ENCODE results near the gene PGM1.

Gene PGM1

DNA sequence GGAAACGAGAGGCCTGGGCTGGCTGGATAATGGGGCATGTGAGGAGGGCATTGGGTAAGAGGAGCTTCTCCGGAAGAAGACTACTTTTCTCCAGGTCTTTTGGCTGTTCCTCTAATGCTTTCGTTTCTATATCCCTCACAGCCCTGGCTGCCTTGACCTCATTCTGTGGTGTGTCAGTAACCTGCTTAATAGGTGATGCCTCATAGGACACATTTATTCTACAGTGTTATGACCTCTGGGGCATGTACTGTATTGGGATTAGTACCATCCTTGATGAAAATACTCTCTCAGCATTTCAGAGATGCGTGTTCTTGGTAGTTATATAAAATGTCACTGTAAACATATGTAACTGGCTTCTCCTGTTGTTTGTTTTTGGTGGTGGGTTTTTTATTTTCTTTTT is 40.1 kb downstream of the PGM1 start:
- DNase-seq (ENCODE audit: low read depth in 2 of 2), result no peak

DNA sequence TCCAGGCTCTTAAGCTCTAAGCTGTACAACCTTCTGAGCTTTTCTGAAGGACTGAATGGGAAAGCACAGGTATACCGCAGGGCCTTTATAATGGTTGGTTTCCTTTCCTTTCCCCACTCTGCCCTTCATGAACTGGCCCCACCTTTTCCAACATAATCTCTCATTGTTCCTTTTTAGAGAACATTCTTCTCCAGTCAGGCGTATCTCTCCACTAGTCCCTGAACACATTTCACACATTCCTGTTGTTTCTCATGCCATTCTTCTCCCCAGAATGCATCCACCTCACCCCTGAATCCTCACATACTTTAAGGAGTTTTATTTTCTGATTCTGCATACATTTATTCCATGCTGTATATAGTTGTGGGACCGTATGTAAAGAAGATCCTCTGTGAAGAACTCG is 41.3 kb downstream of the PGM1 start:
- no peak for DNase-seq (ENCODE audit: low read depth in 2 of 2)

DNA sequence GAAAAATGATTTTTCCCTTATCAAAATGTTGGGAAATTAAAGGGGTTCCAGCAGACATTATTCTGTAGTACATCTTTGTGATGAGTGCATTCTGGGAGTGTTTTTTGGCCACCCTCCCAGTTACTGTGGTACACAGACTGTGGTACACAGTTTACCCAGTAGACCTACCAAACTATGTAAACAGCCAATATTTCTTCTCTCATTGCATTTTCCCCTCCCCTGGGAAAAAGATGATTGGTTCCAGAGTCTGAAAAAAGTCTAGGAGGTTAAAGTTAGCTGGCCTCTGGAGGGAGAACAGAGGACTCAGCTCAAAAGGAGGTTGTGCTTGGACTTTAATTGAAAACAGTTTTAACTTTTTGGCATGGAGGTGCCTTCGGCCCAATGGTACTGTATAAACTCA is 42.5 kb downstream of the PGM1 start:
- DNase-seq (ENCODE audit: low read depth in 2 of 2), result no peak

DNA sequence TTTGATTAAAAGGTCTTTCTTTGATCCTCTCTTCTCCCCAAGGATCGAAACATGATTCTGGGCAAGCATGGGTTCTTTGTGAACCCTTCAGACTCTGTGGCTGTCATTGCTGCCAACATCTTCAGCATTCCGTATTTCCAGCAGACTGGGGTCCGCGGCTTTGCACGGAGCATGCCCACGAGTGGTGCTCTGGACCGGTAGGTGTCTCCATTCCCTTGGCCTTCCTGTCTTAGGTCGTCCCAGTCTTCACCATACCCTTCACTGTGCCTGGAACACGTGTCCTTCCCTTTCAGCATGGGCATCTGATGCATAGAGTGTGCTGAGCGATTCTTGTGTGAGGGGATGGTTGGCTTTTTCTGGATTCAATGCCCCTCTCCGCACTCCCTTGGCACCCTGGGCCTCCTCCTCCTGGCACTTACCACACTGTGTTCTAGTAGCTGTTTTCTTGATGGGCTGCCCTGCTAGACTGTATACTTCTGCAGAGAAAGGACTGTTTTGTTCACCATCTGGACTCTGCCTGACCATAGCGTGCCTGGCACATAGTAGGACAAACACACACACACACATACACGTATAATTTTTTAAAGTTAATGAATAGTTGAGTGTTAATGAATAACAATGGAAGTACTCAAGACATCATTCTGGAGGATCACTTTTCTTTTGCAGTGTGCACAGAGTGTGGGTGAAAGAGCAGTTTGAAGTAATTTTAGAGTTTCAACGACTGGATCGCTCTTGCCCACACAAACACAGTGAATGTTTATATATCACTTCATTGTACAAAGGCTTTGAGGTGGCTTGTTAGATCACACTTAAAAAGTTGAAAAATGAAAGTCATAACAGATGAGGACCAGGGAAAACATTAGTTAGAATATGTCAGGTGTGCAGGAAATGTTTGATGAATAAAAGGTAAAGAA is 43.2 kb downstream of the PGM1 start:
- no peak for DNase-seq (ENCODE audit: low read depth in 2 of 2)

DNA sequence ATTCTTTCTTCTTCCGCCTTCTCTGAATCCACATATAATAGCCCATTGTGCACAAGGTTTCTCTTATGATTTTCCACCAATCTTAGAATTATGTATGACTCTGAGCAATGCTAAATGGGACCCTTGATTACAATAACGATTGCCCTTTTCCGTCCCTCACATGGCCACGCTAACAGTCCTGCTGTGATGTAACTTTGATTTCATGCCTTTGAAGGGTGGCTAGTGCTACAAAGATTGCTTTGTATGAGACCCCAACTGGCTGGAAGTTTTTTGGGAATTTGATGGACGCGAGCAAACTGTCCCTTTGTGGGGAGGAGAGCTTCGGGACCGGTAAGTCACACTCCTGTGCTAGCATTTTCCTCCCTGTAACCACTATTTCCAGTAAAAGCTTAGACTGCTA is 45.3 kb downstream of the PGM1 start:
- DNase-seq (ENCODE audit: low read depth in 2 of 2), result no peak

DNA sequence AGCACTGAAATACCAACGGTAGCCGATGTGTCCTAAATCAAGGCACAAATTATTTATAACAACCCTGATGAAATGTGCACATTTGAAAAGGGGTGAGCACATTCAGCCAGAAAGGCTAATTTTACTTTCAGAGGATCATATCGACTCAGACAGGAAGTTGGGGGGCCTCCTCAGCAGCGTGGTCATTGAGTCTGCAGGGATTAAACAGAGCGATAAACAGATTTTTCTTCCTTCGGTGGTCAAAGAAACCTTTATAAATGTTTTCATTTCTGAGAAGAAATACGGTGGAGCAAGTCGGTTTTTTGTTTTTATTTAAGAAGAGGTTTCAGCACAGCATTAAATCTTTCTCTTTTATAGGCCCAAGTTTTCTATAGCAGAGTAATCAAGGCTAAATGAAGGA is 45.7 kb downstream of the PGM1 start:
- no peak for DNase-seq (ENCODE audit: low read depth in 2 of 2)

DNA sequence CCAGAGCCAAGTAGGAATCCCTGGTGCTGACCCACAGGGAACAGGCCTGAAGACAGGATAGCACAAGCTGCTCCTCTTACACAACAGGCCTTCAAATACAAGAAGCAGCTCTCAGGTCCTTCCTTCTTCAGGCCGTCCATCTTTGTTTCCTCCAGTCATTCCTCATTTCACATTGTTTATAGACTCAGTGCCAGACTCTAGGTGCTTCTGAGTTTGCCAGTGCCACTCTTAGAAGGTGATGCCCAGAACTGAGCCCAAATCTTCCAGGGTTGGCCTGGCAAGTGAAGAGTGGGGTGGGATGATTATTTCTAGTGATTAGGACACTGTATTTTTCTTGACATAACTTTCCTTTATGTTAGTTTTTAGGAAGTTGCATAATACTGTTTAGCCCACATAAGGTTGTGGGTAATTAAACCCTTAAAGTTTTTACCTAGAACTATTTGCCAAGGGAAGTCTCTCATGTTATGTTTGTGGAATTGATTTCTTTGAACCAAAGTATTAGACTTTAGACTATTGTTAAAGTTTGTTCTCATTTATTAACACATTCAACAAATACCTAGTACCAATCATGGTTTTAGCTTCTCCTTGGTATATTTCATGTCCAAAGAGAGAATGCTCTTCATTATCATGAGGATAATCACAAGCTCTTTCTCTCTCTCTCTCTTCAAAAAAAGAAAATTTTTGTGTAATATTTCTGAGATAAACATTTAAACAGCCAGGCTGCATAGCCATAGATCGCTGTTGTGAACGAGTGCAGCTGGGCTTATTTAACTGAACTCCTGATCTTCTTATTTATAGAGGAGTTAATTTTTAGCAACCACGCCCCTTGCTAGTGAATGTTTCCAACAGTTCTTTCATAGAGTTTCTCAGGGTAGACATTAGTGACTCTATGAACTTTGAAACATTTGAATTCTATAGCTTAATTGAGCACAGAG is 47.7 kb downstream of the PGM1 start:
- DNase-seq (ENCODE audit: low read depth in 2 of 2), result no peak

DNA sequence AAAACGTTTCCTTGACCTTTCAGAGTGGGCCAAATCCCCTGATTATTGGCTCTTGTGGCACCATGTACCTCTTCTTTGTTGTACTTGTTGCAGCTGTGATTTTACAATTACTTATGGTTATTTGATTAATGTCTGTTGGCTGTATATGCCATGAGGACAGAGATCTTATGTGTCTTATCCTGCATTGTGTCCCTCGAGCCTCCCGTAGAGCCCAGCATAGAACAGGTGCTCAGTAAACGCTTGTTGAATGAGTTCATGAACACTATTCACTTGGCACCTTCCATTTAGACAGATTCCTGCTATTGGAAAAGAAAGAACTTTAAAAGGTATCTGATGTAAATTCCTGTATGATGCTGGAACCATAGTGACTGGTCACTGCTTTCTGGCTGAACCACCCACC is 48.4 kb downstream of the PGM1 start:
- DNase-seq (ENCODE audit: low read depth in 2 of 2), result no peak

DNA sequence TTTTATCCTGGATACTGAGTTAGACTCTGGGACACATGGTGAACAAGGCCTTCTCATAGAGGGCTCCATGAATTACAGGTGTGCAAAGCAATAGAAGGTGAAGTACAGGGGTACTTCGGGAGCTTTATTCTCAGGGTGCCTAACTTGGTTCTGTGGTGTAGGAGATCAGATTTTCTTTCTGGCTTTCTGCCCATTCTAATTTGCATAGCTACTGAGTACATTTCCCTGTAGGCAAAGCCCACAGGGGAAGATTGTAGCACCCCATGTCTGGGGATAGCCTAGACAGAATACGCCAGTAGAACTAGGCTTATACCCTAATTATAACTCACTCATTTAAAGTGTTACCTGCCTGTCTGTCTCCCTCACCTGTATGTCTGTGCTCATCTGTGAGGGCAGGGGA is 49.7 kb downstream of the PGM1 start:
- DNase-seq (ENCODE audit: low read depth in 2 of 2), result no peak

DNA sequence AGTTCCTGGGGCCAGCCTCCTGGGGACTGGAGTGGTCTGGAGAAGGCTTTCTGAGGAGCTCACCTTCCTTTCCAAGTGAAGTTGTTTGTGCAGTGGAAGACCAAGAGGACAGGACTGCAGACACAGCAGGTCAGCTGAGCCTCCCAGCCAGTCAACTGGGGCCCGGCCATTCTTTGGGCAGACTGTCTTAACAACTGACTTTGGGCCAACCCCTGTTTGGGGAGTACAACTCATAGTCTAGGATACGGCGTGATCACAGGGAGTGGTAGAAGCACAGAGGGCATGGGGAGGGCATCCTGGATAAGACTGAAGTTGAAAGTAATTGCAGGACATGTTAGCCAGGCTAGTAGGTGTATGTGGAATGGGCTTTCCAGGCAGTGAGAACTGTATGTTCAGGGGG is 50.3 kb downstream of the PGM1 start:
- no peak for DNase-seq (ENCODE audit: low read depth in 2 of 2)

DNA sequence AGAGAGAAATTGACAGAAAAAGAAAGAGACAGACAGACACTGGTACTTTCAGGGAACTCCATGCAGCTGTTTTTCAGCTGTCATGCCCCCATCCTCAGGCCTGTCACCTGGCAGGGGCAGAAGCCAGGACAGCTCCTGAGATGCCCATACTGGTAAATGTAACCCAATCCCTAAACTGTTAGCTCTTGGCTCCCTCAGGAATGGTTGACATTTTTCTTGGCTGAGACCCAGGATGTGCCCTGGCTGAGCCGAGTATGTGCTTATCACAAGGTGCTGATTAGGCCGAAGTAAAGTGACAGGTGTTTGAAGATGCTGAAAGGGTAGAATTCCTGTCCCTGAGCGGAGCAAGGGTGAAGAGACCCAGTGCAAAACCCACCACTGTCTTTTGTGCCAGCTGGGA is 50.7 kb downstream of the PGM1 start:
- no peak for DNase-seq (ENCODE audit: low read depth in 2 of 2)

DNA sequence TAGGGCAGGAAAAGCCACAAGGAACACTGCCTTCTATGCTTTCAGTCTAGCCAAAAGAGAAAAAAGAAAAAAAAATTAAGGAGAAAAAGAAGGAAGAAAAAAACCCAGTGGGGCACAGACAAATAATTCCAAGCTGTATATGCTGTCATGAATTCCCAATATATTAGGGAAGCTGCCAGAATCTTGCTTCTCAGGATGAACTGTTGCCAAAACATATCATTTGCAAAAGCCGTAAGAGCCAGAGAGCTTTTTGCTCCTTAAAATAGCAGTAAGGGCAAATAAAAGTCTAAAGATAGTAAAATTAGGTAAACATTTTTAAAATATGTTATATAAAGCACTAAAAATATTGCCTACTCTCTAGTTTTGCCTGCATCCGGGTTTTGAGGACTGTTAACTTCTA is 52.1 kb downstream of the PGM1 start:
- no peak for DNase-seq (ENCODE audit: low read depth in 2 of 2)

DNA sequence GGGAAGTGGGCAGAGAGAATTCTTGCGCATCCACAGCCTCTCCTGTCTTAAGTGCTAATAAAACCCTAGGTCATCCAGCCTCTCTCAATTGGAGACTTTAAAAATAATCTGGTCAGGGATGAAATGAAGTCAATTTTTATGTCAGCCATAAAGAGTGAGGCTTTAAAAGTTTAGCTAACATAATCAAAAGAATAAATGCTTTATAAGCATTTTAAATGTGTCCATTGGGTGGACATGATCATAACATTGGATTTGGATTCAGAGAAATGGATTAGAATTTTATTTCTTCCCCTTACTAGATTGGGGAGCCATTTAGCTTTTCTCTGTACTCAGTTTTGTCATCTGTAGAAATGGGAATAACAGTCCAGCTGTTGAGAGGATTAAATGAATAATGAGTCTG is 55.5 kb downstream of the PGM1 start:
- no peak for DNase-seq (ENCODE audit: low read depth in 2 of 2)

DNA sequence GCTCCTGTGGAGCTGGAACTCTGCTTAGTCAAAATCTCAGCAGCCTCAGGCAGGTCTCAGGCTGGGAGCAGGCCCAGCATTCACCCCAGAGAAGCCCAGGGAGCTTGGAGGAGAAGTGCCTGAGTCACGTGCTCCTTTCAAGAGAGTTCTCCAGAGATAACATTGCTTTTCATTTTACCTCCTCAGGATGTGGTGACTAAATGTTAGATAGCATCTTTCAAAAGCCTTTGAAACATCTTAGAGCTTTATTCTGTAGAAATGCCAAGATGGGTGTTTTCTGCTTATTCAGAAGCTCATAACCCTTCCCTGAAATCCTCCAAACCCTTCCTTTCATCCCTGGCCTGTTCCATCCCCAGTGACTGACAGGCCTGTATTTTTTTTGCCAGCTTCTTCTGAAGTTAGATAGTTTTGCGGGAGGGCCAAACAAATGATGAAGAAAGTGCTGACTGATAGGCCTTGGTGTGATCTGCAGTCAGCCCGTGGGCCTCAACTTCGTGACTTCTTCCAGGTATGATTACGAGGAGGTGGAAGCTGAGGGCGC is 58.0 kb downstream of the PGM1 start:
- DNase-seq (ENCODE audit: low read depth in 2 of 2), result peak; percentile 12 to 19

DNA sequence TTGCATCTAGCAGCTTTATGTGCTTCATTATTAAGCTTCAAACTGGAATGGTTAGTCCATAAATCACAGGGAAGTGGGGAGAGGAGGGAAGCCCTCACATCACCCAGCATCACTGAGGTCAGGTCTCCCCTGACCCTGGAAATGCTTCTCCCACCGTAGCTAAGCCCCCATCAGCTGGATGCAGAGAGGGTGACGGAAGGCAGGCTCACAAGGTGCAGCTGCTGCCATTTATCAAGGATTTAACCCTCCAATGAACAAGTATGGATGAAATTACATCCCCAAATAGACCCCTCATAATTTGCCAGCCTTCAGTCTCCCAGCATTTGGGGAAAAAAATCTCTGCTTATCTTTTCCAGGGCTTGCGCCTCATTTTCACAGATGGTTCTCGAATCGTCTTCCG is 60.8 kb downstream of the PGM1 start:
- no peak for DNase-seq (ENCODE audit: low read depth in 2 of 2)

DNA sequence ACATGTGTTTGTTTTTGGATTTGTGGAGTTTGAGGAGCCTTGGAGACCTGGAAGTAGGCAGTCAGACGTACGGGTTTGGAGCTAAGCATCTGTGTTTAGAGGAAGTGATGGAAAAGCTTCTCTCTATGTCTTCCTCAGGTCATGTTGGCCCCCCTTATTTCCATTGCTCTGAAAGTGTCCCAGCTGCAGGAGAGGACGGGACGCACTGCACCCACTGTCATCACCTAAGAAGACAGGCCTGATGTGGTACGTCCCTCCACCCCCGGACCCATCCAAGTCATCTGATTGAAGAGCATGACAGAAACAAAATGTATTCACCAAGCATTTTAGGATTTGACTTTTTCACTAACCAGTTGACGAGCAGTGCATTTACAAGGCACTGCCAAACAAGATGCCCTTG is 66.2 kb downstream of the PGM1 start:
- no peak for DNase-seq (ENCODE audit: low read depth in 2 of 2)

DNA sequence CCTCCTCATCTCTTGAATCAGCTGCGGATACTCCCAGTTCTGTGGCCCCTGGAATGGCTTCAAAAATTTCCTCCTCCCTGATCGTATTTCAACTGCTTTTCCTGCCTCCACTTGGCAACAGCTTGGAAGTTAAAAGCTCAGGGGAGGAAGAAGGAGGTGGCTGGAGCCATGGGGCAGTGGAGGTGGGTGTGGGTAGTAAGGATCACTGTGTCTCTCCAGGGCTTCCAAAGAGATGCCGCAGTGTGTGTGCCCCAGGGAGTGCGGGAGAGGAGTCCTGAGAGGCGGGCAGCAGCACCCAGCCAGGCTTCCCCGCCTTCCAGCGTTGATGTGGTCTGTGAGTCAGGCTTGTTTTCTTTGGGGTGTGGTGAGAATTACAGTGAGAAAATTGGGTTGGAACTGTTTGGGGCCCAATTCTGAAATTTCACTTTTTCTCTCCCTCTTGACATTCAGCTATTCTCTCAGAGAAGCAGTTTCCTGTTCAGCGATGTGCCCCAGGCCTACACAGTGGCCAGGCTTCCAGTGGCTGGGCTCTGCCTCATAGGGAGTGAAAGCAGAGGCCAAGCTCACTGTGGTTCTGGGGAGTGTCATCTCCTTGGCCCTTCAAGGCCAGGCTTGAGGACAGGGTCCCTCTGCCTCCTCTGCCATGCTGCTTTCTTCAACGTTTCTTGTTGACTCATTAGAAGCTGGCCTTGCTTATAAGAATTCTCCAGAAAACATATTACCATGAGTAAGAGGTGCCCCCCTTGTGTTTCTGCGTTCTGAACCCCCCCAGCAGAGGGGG is 69.0 kb downstream of the PGM1 start:
- no peak for DNase-seq (ENCODE audit: low read depth in 2 of 2)

DNA sequence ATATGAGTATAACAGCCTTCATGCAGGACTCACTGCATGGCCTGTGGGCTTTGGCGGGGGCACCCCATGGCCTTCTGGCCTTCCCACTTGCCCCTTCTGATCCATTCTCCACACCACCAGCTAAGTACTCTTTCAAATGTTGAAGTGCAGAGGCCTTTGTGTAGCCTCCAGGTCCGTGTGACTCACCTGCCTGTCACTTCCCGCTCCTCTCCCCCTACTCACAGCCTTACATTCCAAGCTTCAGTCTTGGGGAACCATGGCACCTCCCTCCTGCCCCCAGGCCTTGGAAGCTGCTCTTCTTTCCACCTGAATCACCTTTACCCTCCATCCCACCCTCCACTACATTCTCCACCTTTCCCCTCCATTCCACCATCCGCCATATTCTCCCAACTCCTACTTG is 69.6 kb downstream of the PGM1 start:
- DNase-seq (ENCODE audit: low read depth in 2 of 2), result no peak

DNA sequence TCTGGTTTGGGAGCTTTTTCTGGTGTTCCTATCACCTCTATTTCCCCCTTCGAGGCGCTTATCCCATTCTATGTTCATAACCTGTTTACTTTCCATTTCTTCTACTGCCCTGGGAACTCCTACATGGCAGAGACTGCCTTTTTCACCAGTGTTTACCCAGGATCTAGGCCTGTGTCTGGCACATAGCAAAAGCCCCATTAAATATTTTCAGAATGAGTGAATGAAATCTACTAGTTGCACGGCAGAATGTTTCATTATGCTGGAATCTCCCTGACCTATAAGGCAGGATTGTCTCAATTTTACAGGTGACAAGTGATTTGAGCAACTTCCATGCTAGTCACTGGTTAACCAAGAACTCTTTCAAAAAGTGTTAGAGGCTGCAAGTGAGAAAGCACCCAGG is 70.1 kb downstream of the PGM1 start:
- no peak for DNase-seq (ENCODE audit: low read depth in 2 of 2)

DNA sequence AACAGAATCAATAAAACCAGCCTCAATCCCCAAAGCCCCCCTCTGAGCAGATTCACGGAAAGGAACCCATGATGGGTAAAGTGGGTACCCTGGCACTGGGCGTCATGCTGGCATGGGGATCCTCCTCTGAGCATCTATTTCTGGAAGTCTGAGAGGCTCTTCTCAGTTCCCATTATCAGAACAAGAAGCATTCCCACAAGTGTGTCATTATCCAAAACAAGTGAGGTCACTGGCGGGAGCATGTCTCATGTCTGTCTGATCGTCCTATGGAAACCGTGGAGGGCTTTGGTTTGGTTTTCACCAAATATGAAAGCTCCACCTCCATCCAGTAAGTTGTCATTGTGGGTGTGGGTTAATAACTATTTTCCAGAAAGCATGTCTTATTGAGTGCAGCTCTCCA is 70.7 kb downstream of the PGM1 start:
- DNase-seq (ENCODE audit: low read depth in 2 of 2), result no peak

DNA sequence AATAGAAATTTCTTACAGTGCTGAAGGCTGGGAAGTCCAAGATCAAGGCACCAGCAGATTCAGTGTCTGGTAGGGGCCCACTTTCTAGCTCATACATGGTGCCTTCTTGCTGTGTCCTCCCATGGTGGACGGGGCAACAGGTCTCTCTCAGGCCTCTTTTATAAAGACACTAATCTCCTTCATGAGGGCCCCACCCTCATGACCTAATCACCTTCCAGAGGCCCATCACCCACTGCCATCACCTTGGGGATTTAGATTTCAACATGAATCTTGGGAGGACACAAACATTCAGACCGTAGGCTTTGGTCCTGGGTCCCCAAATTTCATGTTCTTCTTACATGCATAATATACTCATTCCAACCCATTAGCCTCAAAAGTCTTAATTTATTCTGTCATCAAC is 71.5 kb downstream of the PGM1 start:
- DNase-seq (ENCODE audit: low read depth in 2 of 2), result no peak

DNA sequence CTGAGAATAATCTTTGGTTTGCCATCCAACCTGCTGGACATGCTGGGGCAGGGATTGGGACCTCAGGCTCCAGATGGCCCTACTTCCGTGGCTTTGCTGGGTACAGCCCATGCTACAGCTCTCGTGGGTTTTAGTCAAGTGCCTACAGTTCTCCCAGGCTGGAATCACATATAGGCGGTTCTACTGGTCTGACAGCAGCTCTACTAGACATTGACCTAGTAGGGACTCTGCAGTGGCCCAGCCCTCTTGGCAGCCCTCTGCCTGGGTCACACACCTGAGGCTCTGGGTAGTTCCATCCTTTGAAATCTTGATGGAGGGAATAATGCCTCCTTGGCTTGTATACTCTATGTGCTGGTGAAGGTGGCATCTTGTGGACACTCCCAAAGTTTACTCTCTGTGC is 72.2 kb downstream of the PGM1 start:
- no peak for DNase-seq (ENCODE audit: low read depth in 2 of 2)
